DMS 273 (cell line): Measurements from ENCODE around the gene C12orf43.
A peak's percentile ranks its signal among the peaks of the same experiment; 100 is the strongest.

Experiments
- DNase-seq: peaks from one replicate; lab custom pipeline; 2025; ENCODE audit not compliant: unreplicated experiment; lab: John Stamatoyannopoulos, UW

C12orf43 gene

DNA sequence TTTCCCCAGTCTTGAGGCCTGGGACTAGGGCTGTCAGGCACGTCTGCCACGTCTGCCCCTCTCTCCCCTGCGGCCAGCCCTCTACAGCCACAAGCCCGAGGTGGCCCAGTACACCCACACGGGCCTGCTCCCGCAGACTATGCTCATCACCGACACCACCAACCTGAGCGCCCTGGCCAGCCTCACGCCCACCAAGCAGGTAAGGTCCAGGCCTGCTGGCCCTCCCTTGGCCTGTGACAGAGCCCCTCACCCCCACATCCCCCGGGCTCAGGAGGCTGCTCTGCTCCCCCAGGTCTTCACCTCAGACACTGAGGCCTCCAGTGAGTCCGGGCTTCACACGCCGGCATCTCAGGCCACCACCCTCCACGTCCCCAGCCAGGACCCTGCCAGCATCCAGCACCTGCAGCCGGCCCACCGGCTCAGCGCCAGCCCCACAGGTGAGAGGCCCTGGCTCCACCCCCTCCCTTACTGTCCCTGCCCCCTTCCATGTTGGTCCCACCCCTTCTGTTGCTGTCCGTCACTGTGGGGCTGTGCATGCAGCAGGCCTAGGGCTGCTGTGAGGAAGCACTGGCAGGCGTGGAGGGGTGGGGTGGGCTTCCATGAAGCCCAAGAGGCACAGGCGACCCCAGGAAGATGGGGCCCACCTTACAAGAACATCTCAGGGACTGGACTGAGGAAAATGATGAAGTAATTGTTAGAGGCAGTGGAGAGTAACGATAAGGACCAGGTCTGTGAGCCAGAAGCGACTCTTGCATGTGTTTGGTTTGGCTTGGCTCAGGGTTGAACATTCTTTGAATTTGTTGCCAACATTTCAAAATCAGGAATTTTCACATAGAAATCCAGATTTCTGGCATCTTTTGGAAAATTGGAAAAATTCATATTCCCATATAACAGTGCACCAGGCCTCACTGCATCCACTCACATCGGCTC lies 16.8 kb downstream of the C12orf43 start:
- no peak for DNase-seq

DNA sequence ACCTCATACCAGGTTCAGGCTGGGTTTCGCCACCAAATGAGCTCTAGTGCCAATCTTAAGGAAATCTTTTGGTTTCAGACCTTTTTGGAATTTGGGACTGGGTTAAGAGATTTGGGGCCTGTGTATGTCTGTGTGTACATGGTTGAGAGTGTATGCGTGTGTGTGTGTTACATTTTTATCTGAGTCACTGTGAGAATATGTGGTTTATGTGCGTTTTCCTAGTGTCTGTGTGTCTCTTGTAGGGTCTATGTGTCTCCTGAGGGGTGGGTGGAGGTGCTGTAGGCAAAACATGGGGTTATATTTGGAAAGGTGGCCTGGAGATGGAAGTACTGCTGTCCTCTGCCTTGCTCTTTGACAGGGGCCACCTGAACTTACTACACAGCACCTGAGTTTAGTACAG lies 17.9 kb downstream of the C12orf43 start:
- DNase-seq, result no peak

GRCh38 chr12:120997448-120997847 lies 18.8 kb downstream of the C12orf43 start:
- no peak for DNase-seq

DNA sequence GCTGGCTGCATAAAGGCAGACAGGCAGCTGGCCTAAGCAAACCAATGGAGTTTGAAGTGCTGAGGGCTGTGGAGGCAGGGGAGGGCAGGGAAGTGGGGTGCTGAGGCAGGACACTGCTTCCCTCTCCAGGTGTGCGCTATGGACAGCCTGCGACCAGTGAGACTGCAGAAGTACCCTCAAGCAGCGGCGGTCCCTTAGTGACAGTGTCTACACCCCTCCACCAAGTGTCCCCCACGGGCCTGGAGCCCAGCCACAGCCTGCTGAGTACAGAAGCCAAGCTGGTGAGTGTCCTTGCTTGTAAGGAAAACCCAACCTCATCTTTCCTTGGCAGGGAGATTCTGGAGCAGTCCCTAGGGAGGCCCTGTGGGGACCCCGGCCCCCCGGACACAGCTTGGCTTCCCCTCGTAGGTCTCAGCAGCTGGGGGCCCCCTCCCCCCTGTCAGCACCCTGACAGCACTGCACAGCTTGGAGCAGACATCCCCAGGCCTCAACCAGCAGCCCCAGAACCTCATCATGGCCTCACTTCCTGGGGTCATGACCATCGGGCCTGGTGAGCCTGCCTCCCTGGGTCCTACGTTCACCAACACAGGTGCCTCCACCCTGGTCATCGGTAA lies 20.0 kb downstream of the C12orf43 start:
- no peak for DNase-seq

DNA sequence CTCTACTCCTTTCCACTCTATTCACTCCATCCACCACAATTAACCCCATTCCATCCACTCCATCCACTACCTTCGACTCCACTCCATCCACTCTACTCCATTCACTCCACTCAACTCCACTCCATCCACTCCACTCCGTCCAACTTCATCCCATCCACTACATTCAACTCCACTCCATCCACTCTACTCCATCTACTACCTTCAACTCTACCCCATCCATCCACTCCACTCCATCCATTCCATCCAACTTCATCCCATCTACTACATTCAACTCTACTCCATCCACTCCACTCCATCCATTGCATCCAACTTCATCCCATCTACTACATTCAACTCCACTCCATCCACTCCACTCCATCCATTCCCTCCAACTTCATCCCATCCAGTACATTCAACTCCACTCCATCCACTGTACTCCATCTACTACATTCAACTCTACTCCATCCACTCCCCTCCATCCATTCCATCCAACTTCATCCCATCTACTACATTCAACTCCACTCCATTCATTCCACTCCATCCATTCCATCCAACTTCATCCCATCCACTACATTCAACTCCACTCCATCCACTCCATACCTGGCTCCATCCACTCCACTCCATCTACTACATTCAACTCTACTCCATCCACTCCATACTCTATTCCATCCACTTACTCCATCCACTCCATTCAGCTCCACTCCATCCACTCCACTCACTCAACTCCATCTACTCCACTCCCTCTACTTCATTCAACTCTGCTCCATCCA lies 21.5 kb downstream of the C12orf43 start:
- peak; percentile 27 for DNase-seq

GRCh38 chr12:120994059-120994458 lies 22.2 kb downstream of the C12orf43 start:
- DNase-seq, result no peak

DNA sequence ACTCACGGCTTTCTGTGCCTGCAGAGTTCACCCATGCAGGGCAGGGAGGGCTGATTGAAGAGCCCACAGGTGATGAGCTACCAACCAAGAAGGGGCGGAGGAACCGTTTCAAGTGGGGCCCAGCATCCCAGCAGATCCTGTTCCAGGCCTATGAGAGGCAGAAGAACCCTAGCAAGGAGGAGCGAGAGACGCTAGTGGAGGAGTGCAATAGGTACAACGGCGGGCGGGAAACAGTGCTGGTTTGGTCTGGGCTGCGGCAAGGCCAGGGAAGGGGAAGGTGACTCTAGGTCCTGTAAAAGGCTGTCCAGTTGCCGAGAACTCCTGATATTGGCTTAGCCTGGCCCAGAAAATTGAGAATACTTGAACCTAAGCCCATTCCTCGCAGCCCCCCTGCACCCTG lies 22.8 kb downstream of the C12orf43 start:
- DNase-seq, result no peak

GRCh38 chr12:120992989-120993388 lies 23.3 kb downstream of the C12orf43 start:
- no peak for DNase-seq

- DNase-seq, result no peak
Observed at GRCh38 chr12:120991965-120992364, 24.3 kb downstream of the C12orf43 start.

DNA sequence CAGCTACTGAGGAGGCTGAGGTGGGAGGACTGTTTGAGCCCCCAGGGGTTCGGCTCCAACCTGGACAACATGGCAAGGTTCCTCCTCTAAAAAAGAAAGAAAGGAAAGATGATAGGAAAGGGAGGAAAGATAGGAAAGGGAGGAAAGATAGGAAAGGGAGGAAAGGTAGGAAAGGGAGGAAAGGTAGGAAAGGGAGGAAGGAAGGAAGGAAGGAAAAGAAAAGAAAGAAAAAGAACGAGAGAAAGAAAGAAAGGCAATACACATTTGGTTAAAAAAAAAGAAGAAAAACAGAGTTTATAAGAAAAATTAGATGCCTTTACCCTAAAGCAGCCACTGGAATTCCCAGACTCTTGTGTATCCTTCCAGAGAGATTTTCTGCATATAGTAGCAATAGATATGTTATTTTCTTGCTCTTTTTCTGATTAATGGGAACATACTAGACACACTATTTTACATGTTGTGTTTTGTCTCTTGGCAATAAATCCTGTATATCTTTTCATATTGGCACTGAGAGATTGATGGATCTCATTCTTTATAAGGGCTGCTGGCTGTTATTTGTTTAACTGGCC lies 25.7 kb downstream of the C12orf43 start:
- no peak for DNase-seq

GRCh38 chr12:120989687-120990086 lies 26.6 kb downstream of the C12orf43 start:
- no peak for DNase-seq

DNA sequence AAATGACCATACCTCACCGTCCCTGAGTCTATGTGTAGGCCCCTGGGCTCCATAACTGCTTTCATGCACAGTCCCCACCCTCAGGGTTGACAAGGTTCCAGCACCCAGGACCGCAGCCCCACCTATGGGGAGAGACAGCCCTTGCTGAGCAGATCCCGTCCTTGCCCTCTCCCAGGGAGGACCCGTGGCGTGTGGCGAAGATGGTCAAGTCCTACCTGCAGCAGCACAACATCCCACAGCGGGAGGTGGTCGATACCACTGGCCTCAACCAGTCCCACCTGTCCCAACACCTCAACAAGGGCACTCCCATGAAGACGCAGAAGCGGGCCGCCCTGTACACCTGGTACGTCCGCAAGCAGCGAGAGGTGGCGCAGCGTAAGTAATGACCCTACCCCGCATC lies 27.6 kb downstream of the C12orf43 start:
- no peak for DNase-seq

DNA sequence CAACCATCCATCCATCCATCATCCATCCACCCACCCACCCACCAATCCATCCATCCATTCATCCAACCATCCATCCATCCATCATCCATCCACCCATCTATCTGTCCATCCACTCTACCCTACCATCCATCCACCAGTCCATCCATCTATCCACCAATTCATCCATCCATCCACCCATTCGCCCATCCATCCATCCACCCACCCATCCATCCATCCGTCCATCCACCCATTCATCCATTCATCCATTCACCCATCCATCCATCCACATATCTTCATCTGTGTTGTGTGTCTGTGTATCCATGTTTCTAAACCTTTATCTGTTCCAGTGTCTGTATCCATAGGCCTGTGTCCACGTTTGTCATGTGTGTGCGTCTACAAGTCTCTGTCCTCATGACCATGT lies 28.1 kb downstream of the C12orf43 start:
- no peak for DNase-seq

GRCh38 chr12:120984351-120984898 lies 31.9 kb downstream of the C12orf43 start:
- no peak for DNase-seq

GRCh38 chr12:120983759-120984158 lies 32.5 kb downstream of the C12orf43 start:
- DNase-seq, result no peak

- DNase-seq, result no peak
Observed at GRCh38 chr12:120982659-120983058, 33.6 kb downstream of the C12orf43 start.

GRCh38 chr12:120981407-120981941 lies 34.8 kb downstream of the C12orf43 start:
- no peak for DNase-seq

GRCh38 chr12:120980800-120981368 lies 35.4 kb downstream of the C12orf43 start:
- DNase-seq, result no peak

- DNase-seq, result no peak
Observed at GRCh38 chr12:120979862-120980696, 36.2 kb downstream of the C12orf43 start.
